Stomach (tissue), 4 donors: Measurements from ENCODE around the gene TRIO.

Experiments used
- CTCF ChIP-seq, 7 experiments: fragments of 450-650 bp in 4 of 7; fragments of 200-600 bp in 3 of 7; sonication (generic) in 3 of 7; IDR thresholded peaks; one replicate each; pipeline ENCODE4 v1.5.1; 2016 to 2019; ENCODE audit warnings: antibody characterized with exemption in 7 of 7, control low read depth in 2 of 7, mild to moderate bottlenecking in 1 of 7
- POLR2A ChIP-seq, 4 donors: fragments of 450-650 bp; IDR thresholded peaks; one replicate each; pipeline ENCODE4 v1.6.1; 2016; ENCODE audit warnings: antibody characterized with exemption in 4 of 4, control low read depth in 2 of 4, mild to moderate bottlenecking in 1 of 4, moderate library complexity in 1 of 4
- POLR2AphosphoS5 ChIP-seq, 3 donors: sonication (generic); formaldehyde crosslinking; IDR thresholded peaks; one replicate each; pipeline ENCODE4 v1.6.1; 2016; ENCODE audit warnings: antibody characterized with exemption in 3 of 3

DNA sequence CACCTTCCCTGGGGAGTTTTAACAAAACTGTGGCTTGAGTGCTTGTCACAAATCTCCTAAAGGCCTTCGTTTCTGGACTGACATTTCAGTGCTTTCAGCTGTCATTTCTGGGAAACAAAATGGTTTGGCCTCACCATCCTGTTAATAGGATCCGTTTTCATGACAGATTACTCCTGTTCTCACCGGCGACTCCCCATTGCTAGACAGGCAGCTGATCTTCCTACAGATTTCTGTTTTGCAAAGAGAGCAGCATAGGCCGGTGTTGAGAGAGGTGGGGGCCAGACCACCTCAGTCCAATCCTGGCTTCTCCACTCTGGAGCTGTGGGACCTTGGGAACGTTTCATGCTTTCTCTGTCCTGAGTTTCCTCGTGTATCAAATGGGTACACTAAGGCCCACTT is 363.0 kb downstream of the TRIO start:
- TF ChIP-seq POLR2A (IDR thresholded peaks at IDR 0.05) (no peak), CTCF (IDR thresholded peaks at IDR 0.05) (no peak), POLR2AphosphoS5 (IDR thresholded peaks at IDR 0.05) (no peak)
